Colonic mucosa (tissue), 4 donors: ENCODE measurements around the gene PLB1. TPM values are rescaled to one million over a fixed set of nuclear protein-coding genes. Genes with fewer than 3 reads are reported as not detected.

Experiments
- DNase-seq: peaks from one replicate; pipeline ENCODE4 v3.0.0-alpha.2; 2020
- H3K27ac ChIP-seq: fragments of 200-600 bp; one replicate; pipeline ENCODE4 v1.8.0; 2021
- H3K27me3 ChIP-seq: fragments of 200-600 bp; one replicate; pipeline ENCODE4 v1.8.0; 2021
- H3K36me3 ChIP-seq: fragments of 200-600 bp; one replicate; pipeline ENCODE4 v1.8.0; 2021
- H3K4me1 ChIP-seq: fragments of 200-600 bp; one replicate; pipeline ENCODE4 v1.8.0; 2021; ENCODE audit warnings: mild to moderate bottlenecking
- H3K4me3 ChIP-seq: fragments of 200-600 bp; one replicate; pipeline ENCODE4 v1.8.0; 2021
- H3K9ac ChIP-seq, 2 donors: one replicate each; pipeline ENCODE4 v1.7.0; 2013; ENCODE audit warnings: control low read depth in 2 of 2, low read depth in 2 of 2, low read length in 2 of 2
- H3K9me3 ChIP-seq: fragments of 200-600 bp; one replicate; pipeline ENCODE4 v1.8.0; 2021
- CTCF ChIP-seq: fragments of 200-600 bp; IDR thresholded peaks from one replicate; pipeline ENCODE4 v1.8.0; 2022; ENCODE audit warnings: antibody characterized with exemption, mild to moderate bottlenecking
- intact Hi-C: fragments of 100-400 bp; cut with DNase I; formaldehyde crosslinking; loops from one replicate; pipeline ENCODE4 v1.14.1; 2022
- total RNA-seq, 2 donors: library from RNA; stranded (reverse); fragmentation: NEBNext Ultra II Directional in 1 of 2; extraction: Animal tissue kit (Norgen Biotek cat#: 25700) in 1 of 2; gene quantifications; one replicate each; pipeline ENCODE4 v1.2.1, GENCODE V29; 2021
- donor health status: healthy.
- donor health status: DM: no; HTN: no; CAD: no.
- donor health status: DM: no; HTN: no; CAD: no.

Gene PLB1
- total RNA-seq, 2 donors from 2014 or later, result 1.3 to 3.0 TPM

GRCh38 chr2:28649481-28650265 lies 153.8 kb downstream of the PLB1 start:
- Histone ChIP-seq H3K9me3 (no peaks in the 10 kb centered on the region), H3K27ac (no peak overlapping the region), H3K9ac (no peak overlapping the region), H3K4me3 (no peak overlapping the region), H3K27me3 (no peaks in the 10 kb centered on the region), H3K4me1 (no peaks in the 10 kb centered on the region), H3K36me3 (no peaks in the 10 kb centered on the region)
- DNase-seq, result no peak
- intact Hi-C loops, result no loop called here
- TF ChIP-seq CTCF, result no peak

GRCh38 chr2:28650266-28650584 lies 154.4 kb downstream of the PLB1 start:
- no peaks in the 10 kb centered on the region for H3K9me3 ChIP-seq
- H3K4me1 ChIP-seq, result no peaks in the 10 kb centered on the region
- no peaks in the 10 kb centered on the region for H3K36me3 ChIP-seq
- no peak overlapping the region for H3K27ac ChIP-seq
- no peak for DNase-seq
- no peak overlapping the region for H3K4me3 ChIP-seq
- no peak overlapping the region for H3K9ac ChIP-seq
- no peak for TF ChIP-seq CTCF
- H3K27me3 ChIP-seq, result no peaks in the 10 kb centered on the region
- intact Hi-C loops, result no loop called here

GRCh38 chr2:28652217-28652616 lies 156.4 kb downstream of the PLB1 start:
- H3K27me3 ChIP-seq, result no peaks in the 10 kb centered on the region
- intact Hi-C loops, result no loop called here
- no peak for TF ChIP-seq CTCF
- H3K36me3 ChIP-seq, result no peaks in the 10 kb centered on the region
- no peaks in the 10 kb centered on the region for H3K9me3 ChIP-seq
- H3K27ac ChIP-seq, result no peak overlapping the region
- DNase-seq, result no peak
- no peaks in the 10 kb centered on the region for H3K4me1 ChIP-seq
- no peak overlapping the region for H3K9ac ChIP-seq
- no peak overlapping the region for H3K4me3 ChIP-seq

GRCh38 chr2:28653892-28654662 lies 158.2 kb downstream of the PLB1 start:
- Histone ChIP-seq H3K4me1 (no peaks in the 10 kb centered on the region), H3K36me3 (no peaks in the 10 kb centered on the region), H3K9me3 (no peaks in the 10 kb centered on the region), H3K9ac (peak overlapping the region in 1 of 2 donors; percentile 38), H3K27ac (peak overlapping the region; percentile 19), H3K27me3 (no peaks in the 10 kb centered on the region), H3K4me3 (no peak overlapping the region)
- no peak for DNase-seq
- TF ChIP-seq CTCF, result no peak
- intact Hi-C loops, result no loop called here

- peak; percentile 89 for DNase-seq
- peak overlapping the region; percentile 26 for H3K27ac ChIP-seq
- H3K27me3 ChIP-seq, result no peaks in the 10 kb centered on the region
- no peaks in the 10 kb centered on the region for H3K4me1 ChIP-seq
- H3K36me3 ChIP-seq, result no peaks in the 10 kb centered on the region
- no peak overlapping the region for H3K4me3 ChIP-seq
- no peaks in the 10 kb centered on the region for H3K9me3 ChIP-seq
- H3K9ac ChIP-seq, result peak overlapping the region in 1 of 2 donors; percentile 38
- intact Hi-C loops, result no loop called here
- no peak for TF ChIP-seq CTCF
Observed at GRCh38 chr2:28654663-28655320, 158.9 kb downstream of the PLB1 start.
